ENCODE data around the gene NUP153.

DNA sequence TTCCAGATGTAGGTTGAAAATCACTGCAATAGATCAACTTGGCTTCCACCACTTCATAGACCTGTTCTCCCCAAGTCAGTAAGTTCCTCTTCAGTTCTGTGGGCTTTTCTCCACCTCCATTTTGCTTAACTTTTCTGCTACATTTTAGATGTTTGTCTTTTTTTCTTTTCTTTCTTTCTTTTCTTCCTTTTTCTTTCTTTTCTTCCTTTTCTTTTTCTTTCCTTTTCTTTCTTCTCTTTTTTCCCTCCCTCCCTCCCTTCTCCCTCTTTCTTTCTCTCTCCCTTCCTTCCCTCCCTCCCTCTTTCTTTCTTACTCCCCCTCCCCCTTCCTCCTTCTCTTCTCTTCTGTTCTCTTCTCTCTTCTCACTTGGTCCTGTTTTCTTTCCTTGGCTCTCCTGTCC lies 113.5 kb downstream of the NUP153 start:
- TF ChIP-seq GATA2 (IDR thresholded peaks at IDR 0.05; ENCODE audit: low read depth, low read length) (no peak), GATA3 (IDR thresholded peaks at IDR 0.05; ENCODE audit: low read depth, low read length) (no peak)
